ENCODE results near the gene UXS1. TPM values are rescaled to one million over a fixed set of nuclear protein-coding genes. Genes with fewer than 3 reads are reported as not detected.

Gene UXS1
- total RNA-seq, 4 donors from 2014 or later = 18.5 to 26.5 (median 22.8) TPM

DNA sequence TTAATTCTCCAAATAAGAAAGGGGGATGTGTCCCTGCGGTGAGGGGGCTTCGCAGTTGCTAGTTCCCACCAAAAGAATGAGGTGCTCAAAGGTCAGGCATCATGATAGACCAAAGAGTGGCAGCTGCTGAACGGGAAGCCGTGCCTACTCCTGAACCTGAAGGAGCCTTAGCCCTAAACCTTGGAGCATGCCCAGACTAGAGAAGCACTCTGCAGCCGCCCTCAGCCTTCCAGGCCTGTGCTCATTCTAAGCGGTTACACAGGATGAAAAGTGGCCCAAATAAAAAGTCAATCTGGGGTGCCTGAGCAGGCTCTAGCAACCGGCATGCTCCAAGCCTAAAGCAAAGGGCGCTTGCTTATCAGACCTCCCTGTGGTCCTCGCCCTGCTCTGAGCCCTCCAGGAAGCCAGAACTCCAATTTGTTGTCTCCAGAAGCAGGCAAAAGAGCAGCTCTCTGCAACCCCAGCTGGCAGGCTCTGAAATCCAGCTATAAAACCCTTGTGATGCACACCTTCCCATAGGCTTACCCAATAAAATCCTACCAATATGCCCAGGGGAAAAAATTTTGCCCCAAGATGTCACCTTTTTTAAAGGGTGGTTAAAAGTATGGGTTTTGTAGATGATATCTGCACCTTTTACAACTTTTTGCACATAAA lies 17.5 kb downstream of the UXS1 start:
- no peak for TF ChIP-seq CTCF (IDR thresholded peaks at IDR 0.05; ENCODE audit: low read depth)

GRCh38 chr2:106175086-106175850 lies 18.8 kb downstream of the UXS1 start:
- TF ChIP-seq CTCF (IDR thresholded peaks at IDR 0.05; ENCODE audit: low read depth) = no peak

GRCh38 chr2:106174056-106174455 lies 20.0 kb downstream of the UXS1 start:
- TF ChIP-seq CTCF (IDR thresholded peaks at IDR 0.05; ENCODE audit: low read depth) = no peak

GRCh38 chr2:106172649-106173048 lies 21.5 kb downstream of the UXS1 start:
- no peak for TF ChIP-seq CTCF (IDR thresholded peaks at IDR 0.05; ENCODE audit: low read depth)

GRCh38 chr2:106168657-106169056 lies 25.4 kb downstream of the UXS1 start:
- no peak for TF ChIP-seq CTCF (IDR thresholded peaks at IDR 0.05; ENCODE audit: low read depth)

DNA sequence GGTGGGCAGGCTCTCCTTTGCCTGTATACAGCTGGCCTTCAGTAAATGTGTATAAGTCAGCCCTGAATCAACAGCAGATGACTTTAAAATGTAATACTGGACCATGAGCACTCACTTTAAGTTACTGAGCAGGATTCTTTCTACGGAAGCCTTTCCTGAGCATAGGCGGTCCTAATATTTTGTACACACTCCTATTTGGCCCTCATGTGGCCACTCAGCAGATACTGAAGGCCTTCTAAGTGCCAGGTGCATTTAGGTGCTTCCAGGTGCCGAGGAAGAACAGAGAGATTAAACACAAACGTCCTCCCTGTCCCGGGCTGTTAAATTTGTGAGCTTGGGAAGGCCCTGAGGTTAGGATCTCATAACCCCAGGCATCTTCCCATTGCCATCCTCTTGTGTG lies 27.0 kb downstream of the UXS1 start:
- no peak for TF ChIP-seq CTCF (IDR thresholded peaks at IDR 0.05; ENCODE audit: low read depth)

DNA sequence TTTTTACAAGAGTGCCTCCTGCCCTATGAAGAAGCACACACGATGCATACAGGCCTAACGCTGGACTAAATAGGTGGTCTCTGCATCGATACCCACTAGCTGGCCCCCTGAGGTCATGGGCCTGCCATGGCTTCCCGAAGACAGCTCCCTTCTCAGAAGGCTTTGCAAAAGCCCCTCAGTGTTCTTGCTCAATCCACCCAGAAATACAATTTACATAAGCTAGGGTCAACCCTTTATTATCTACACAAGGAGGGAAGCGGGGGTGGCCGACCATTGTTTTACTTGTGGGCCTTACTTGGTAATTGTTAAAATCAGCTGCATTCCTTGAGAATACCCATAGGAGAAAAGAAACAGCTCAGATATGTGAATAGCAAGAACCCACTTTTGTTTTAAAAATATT lies 28.5 kb downstream of the UXS1 start:
- TF ChIP-seq CTCF (IDR thresholded peaks at IDR 0.05; ENCODE audit: low read depth) = no peak

Data from subcutaneous adipose tissue (tissue), 4 donors.